HG03097 (cell line): ENCODE results near the gene CDCA3.

Experiments
- ATAC-seq: cut with Tn5 transposase; IDR thresholded peaks from one replicate; pipeline ENCODE4 v1.9.1; 2021; ENCODE audit not compliant: unreplicated experiment, low FRiP score

Gene CDCA3

DNA sequence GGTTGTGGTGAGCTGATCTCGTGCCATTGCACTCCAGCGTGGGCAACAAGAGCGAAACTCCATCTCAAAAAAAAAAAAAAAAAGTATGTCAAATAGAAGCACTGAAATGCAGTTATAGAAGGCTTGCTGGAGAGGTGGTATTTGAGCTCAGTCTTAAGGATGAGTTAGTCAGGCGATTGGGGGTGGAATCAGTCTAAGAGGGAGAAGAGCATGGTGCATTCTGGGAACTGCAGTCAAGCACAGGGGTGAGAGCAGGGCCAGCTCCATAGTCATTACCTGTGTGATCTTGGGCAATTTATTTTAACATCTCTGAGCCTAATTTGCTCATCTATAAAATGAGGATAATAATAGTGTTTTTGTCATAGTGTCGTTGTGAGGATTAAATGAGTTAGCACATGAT, 16.2 kb downstream of the CDCA3 start:
- no peak for ATAC-seq

DNA sequence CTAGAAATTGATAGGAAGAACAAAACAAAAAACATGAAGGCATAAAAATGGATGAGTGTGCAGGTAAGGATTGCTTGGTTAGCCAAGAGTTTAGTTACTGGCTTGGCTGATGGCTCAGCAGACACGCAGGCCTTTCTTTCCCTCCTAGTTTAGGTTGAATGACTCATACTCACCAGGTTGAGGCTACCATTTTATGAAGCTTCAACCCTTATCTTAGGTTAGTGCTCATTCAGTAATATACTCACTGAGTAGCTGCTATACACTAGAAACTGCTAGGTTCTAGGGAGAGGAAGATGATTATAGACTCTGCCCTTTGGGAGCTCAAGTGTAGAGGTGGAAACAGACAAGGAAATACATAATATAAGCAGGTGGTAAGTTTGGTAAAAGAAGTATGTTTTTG, 16.8 kb downstream of the CDCA3 start:
- ATAC-seq: no peak

- ATAC-seq: no peak
Observed at GRCh38 chr12:6833189-6833890, 17.7 kb downstream of the CDCA3 start.

GRCh38 chr12:6832125-6832524, 19.0 kb downstream of the CDCA3 start:
- ATAC-seq: no peak

GRCh38 chr12:6831450-6831995, 19.6 kb downstream of the CDCA3 start:
- ATAC-seq: no peak

DNA sequence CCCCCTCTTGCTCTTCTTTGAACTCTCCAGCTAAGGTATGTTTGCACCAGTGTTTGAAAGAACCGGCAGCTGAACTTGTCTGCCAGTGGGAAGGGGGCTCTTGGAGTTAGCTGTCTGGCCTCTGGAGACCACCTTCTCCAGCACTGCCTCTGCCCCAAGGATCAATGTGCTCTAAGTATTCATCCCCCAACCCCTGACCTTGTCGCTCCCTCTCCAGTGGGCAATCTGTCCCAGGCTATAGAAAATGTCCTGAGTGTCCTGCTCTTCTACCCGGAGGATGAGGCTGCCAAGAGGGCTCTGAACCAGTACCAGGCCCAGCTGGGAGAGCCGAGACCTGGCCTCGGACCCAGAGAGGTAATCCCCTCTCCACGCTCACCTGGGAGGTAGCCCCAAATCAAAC, 20.1 kb downstream of the CDCA3 start:
- no peak for ATAC-seq

DNA sequence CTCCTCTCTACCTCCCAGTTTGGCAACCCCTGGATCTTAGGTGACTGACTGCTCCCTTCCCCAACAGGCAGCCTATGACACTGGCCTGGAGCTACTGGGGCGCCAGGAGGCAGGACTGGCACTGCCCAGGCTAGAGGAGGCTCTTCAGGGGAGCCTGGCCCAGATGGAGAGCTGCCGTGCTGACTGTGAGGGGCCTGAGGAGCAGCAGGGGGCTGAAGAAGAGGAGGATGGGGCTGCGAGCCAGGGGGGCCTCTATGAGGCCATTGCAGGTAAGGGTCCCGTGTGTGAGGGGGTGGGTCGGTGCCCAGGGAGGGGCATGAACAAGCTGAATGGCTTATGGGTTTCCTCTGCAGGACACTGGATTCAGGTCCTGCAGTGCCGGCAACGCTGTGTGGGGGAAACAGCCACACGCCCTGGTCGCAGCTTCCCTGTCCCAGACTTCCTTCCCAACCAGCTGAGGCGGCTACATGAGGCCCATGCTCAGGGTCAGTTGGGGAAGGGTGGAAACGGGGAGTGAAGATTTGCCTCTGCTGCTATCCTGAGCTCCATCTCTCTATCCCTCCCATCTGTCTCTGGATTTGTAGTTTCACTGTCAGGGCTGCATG, 20.7 kb downstream of the CDCA3 start:
- ATAC-seq: no peak

DNA sequence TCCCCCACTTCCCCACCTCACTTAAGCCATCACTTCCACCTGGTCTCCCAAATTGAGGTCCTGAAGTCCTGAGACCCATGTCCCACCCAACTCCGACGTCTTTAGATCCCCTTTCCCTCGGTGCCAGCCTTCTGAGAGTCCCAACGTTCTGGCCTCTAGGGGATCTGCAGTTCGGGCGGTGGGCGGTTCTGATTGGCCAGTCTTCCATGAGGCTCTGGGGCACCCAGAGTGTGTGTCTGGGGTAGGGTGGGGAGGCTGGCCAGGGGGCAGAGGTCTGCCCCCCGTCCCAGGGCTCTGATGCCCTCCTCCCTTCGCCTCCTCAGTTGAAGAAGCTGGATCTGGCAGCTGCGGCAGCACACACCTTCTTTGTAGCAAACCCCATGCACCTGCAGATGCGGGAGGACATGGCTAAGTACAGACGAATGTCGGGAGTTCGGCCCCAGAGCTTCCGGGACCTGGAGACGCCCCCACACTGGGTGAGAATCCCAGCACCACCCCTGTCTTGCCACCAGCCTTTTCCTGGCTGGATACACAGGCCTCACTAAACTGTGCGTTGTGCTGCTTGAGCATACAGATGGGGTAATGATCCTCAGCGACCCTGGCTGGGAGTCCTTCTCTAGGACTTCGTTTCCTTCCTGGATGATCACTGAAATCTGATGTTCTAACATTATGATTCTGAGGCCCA, 21.4 kb downstream of the CDCA3 start:
- ATAC-seq: no peak

- ATAC-seq: no peak
Observed at GRCh38 chr12:6828781-6829535, 22.1 kb downstream of the CDCA3 start.

GRCh38 chr12:6827982-6828780, 22.9 kb downstream of the CDCA3 start, which contains the start of gene P3H3:
P3H3 (plus strand) TSS chr12:6828407; CDS start chr12:6828441, 34 bp downstream.
- no peak for ATAC-seq

DNA sequence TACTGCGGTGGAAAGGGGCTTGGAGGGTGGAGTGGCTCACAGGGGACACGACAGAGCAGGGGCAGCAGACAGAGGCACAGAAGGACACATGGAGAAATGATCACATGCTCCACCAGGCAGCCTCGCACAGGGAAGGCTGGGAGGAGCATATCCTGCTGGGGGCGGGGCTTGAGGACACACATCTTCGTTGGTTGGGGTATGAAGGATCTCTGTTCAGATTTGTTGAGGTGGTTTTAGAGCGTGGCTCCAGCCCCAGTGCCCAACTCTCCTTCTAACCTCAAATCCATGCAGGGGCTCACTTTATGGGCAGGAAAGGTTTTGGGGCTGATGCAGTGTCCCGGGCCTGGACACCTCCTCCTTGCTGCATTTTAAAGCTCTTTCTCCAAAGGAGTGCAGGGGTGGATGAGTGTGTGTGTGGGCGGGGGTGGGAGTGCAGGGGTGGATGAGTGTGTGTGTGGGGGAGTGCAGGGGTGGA, 23.6 kb downstream of the CDCA3 start:
- no peak for ATAC-seq

DNA sequence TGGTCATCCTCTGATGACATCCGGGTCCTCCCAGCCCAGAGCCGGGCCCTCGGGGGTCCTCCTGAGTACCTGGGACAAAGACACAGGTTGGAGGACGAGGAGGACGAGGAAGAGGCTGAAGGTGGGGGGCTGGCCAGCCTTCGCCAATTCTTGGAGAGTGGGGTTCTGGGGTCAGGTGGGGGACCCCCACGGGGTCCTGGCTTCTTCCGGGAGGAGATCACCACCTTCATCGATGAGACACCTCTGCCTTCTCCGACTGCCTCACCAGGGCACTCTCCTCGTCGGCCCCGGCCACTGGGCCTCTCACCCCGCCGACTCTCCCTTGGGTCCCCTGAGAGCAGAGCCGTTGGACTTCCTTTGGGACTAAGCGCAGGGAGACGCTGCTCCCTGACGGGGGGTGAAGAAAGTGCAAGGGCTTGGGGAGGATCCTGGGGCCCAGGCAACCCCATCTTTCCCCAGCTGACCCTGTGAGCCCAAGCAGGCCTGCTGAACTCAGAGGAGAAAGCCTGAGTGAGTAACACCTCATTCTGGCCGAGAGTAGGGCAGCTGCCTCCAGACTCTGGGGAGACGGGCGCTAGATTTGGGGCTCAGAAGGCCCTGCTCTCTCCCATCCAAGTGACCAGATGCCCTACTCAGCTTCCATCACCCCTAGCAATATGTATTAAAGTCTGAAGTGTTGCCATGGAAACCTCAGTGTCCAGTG, 24.2 kb downstream of the CDCA3 start:
- ATAC-seq: no peak

GRCh38 chr12:6826125-6826733, 24.9 kb downstream of the CDCA3 start:
- no peak for ATAC-seq

DNA sequence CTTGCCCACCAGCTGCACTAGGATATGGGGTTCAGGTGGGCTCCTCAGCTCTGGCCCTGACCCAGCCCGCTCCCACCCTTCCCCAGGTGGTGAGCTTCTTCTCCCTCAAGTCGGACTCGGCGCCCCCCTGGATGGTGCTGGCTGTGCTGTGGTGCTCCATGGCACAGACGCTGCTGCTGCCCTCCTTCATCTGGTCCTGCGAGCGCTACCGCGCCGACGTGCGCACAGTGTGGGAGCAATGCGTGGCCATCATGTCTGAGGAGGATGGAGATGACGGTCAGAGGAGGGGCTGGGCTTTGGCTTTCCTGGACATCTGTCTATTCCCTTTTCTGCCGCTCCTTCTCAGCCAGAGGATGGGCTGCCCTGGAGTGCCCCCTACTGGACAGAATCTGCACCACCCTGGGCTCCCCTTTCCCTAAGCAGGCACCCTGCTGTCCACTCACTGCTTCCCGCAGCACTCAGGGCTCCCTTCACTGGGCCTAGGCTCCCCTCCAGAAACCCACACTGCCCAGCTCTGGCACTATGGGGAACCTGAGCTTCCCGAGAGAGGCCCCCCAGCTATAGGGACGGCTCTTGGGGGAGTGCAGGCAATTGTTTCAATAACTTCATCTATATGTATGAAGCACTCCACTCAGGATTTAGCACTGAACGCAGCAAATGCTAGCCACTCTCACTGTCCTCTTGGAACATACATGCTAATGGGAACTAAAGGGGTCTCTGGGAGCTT, 25.5 kb downstream of the CDCA3 start:
- no peak for ATAC-seq

GRCh38 chr12:6824901-6825381, 26.1 kb downstream of the CDCA3 start:
- ATAC-seq: no peak

DNA sequence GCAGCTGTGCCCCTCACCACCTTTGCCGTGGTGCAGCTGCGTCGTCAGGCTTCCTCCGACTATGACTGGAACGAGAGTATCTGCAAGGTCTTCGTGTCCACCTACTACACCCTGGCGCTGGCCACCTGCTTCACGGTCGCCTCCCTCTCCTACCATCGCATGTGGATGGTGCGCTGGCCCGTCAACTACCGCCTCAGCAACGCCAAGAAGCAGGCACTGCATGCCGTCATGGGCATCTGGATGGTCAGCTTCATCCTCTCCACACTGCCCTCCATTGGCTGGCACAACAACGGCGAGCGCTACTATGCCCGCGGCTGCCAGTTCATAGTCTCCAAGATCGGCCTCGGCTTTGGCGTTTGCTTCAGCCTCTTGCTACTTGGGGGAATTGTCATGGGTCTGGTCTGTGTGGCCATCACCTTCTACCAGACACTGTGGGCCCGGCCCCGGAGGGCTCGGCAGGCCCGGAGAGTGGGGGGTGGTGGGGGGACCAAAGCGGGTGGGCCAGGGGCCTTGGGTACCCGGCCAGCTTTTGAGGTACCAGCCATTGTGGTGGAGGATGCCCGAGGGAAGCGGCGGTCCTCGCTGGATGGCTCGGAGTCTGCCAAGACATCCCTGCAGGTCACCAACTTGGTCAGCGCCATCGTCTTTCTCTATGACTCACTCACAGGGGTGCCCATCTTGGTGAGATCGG, 26.9 kb downstream of the CDCA3 start:
- ATAC-seq: no peak
